Measurements from ENCODE around the gene C9orf85.

DNA sequence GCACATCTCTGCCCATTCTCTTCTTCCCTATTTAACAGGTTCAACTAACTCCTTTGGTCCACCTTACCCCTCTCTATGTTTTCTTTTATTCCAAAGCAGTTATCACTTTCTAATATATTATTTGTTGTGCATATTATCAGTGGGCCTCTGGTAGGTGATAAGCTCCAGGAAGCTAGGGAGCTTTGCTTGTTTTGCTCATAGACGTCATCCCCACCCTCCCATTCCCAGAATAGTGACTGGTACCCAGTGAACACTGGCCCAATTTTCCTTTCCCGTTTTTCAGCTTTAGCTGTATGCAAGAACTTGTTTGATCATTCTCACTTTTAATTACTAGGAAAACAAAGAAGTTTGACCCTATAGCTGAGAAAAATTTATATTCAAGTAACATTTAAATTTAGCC, 7.4 kb upstream of the C9orf85 start:
- TF ChIP-seq CTCF (IDR thresholded peaks at IDR 0.05; ENCODE audit: extremely low read depth in 1 of 2, insufficient read depth in 1 of 2, low read depth in 1 of 2, low read length in 2 of 2) (no peak), POLR2AphosphoS5 (IDR thresholded peaks at IDR 0.05; ENCODE audit: insufficient read depth, low read depth, low read length) (no peak), POLR2A (IDR thresholded peaks at IDR 0.05; ENCODE audit: low read depth, low read length) (no peak), JUN (IDR thresholded peaks at IDR 0.05; ENCODE audit: borderline replicate concordance, insufficient read depth, insufficient read length, low read depth) (no peak), MAX (IDR thresholded peaks at IDR 0.05; ENCODE audit: insufficient read depth, insufficient read length) (no peak), EZH2 (IDR thresholded peaks at IDR 0.05; ENCODE audit: borderline replicate concordance, low read depth, low read length, severe bottlenecking) (no peak), MYC (IDR thresholded peaks at IDR 0.05; ENCODE audit: low read depth, low read length) (no peak), FOS (IDR thresholded peaks at IDR 0.05; ENCODE audit: borderline replicate concordance, insufficient read depth, low read length) (no peak), GATA2 (IDR thresholded peaks at IDR 0.05; ENCODE audit: insufficient read depth, insufficient read length, low read depth, low read length) (no peak)
